K562 (cell line): Measurements from ENCODE around the gene FBXW2. TPM values are rescaled to one million over a fixed set of nuclear protein-coding genes. Genes with fewer than 3 reads are reported as not detected.

Source experiments
- ATAC-seq: fragments of 200-7000 bp; cut with Tn5 transposase; 3 replicates; pipeline ENCODE4 v1.9.1; 2020; ENCODE audit warnings: moderate library complexity
- BruUV-seq: library from RNA; stranded (reverse); fragments of 400-500 nt; replicated peaks from 2 replicates; lab custom pipeline; 2021; lab: Mats Ljungman, UMichigan
- CTCF ChIA-PET: fragments of 300-600 bp; formaldehyde crosslinking; extraction: SDS; loops from one replicate; lab custom pipeline; 2021; ENCODE audit warnings: low intra/inter-chr PET ratio; lab: Yijun Ruan, JAX
- POLR2A ChIA-PET: fragments of 300-600, 350-650 bp; sonication (Branson Sonifier 250); formaldehyde crosslinking; extraction: SDS; loops from one replicate; lab custom pipeline; 2021; ENCODE audit warnings: antibody characterized with exemption, inconsistent platforms; lab: Yijun Ruan, JAX
- DNase-seq, 4 experiments: peaks; one replicate each; pipeline versions ENCODE4 v3.0.0 to v3.0.0-alpha.2; 2011 to 2018; ENCODE audit warnings: low spot score in 3 of 4, mixed read lengths in 3 of 4; ENCODE audit errors: extremely low read depth in 1 of 4
- FAIRE-seq: peaks from 2 replicates; lab custom pipeline; 2011; peaks lifted over from hg19 to GRCh38; lab: Jason Lieb, UNC
- H2AFZ ChIP-seq: 2 replicates; pipeline ENCODE4 v1.6.0; 2011; ENCODE audit warnings: low read depth, low read length, control low read depth, inconsistent platforms
- H3K27ac ChIP-seq: fragments of 200-600 bp; 3 replicates; pipeline ENCODE4 v1.8.0; 2011; ENCODE audit warnings: low read depth, mild to moderate bottlenecking, control low read depth, inconsistent platforms, low read length, moderate library complexity, mixed read lengths; ENCODE audit errors: extremely low read depth
- H3K27me3 ChIP-seq, 2 experiments: fragments of 300-600 bp in 1 of 2; 2 replicates in 1 of 2; 3 replicates in 1 of 2; pipeline versions ENCODE4 v1.6.0 to v1.8.0; 2011; ENCODE audit warnings: inconsistent platforms in 2 of 2, low read length in 2 of 2, mild to moderate bottlenecking in 1 of 2, mixed read lengths in 1 of 2, moderate library complexity in 1 of 2; ENCODE audit not compliant: control insufficient read depth in 2 of 2, insufficient read depth in 2 of 2
- H3K36me3 ChIP-seq: fragments of 300-600 bp; 3 replicates; pipeline ENCODE4 v1.8.0; 2011; ENCODE audit warnings: mild to moderate bottlenecking, low read length, inconsistent platforms; ENCODE audit not compliant: control insufficient read depth, insufficient read depth
- H3K4me1 ChIP-seq, 2 experiments: fragments of 200-600 bp in 1 of 2; replicated peaks in 1 of 2; 2 replicates in 1 of 2; 3 replicates in 1 of 2; pipeline versions ENCODE4 v1.5.1 to v1.8.0; 2011; ENCODE audit warnings: inconsistent platforms in 2 of 2, low read length in 2 of 2, mild to moderate bottlenecking in 1 of 2, mixed read lengths in 1 of 2, moderate library complexity in 1 of 2; ENCODE audit not compliant: control insufficient read depth in 2 of 2, insufficient read depth in 2 of 2
- H3K4me2 ChIP-seq: 2 replicates; pipeline ENCODE4 v1.6.1; 2011; ENCODE audit warnings: low read length, control low read depth, inconsistent platforms, mixed read lengths; ENCODE audit not compliant: insufficient read depth
- H3K4me3 ChIP-seq: fragments of 200-600 bp; sonication (generic), shearing (Covaris generic); 2 replicates; pipeline ENCODE4 v1.5.1; 2016; ENCODE audit warnings: control low read depth, inconsistent platforms
- H3K79me2 ChIP-seq: fragments of 200-600 bp; 3 replicates; pipeline ENCODE4 v1.8.0; 2011; ENCODE audit warnings: low read length, inconsistent platforms; ENCODE audit not compliant: control insufficient read depth, insufficient read depth
- H3K9ac ChIP-seq, 2 experiments: 2 replicates each; pipeline versions ENCODE4 v1.6.0 to v1.6.1; 2011; ENCODE audit warnings: low read depth in 2 of 2, low read length in 2 of 2, control low read depth in 1 of 2, inconsistent platforms in 1 of 2, mild to moderate bottlenecking in 1 of 2, mixed read lengths in 1 of 2; ENCODE audit not compliant: insufficient read depth in 1 of 2
- H3K9me1 ChIP-seq: one replicate; pipeline ENCODE4 v1.6.0; 2011; ENCODE audit warnings: inconsistent platforms, mild to moderate bottlenecking, low read length, moderate library complexity; ENCODE audit not compliant: control insufficient read depth, insufficient read depth
- H3K9me3 ChIP-seq: replicated peaks from 2 replicates; pipeline ENCODE4 v1.5.1; 2011; ENCODE audit warnings: low read depth, low read length, inconsistent platforms; ENCODE audit not compliant: control insufficient read depth, insufficient read depth
- H4K20me1 ChIP-seq: replicated peaks from 2 replicates; pipeline ENCODE4 v1.6.1; 2011; ENCODE audit warnings: low read length, inconsistent platforms, mixed read lengths; ENCODE audit not compliant: control insufficient read depth, insufficient read depth
- ARHGAP35 ChIP-seq: fragments of 450-650 bp; IDR thresholded peaks from 2 replicates; pipeline ENCODE4 v1.6.1; 2018; ENCODE audit not compliant: partially characterized antibody
- ETV5 ChIP-seq: sonication (generic); formaldehyde crosslinking; IDR thresholded peaks from 2 replicates; pipeline ENCODE4 v1.4.0; 2020; ENCODE audit warnings: low read depth, mild to moderate bottlenecking, missing genetic modification reagents
- HNRNPL ChIP-seq: fragments of 200-400 bp; formaldehyde crosslinking; IDR thresholded peaks from 2 replicates; pipeline ENCODE4 v1.6.1; 2017; ENCODE audit warnings: low read depth, mild to moderate bottlenecking, low read length
- SPI1 ChIP-seq: IDR thresholded peaks from 2 replicates; pipeline ENCODE4 v1.6.1; 2011; ENCODE audit warnings: low read depth, low read length, control low read depth, borderline replicate concordance
- WGBS: fragments of 100-300 bp; shearing (Covaris generic); methylation state at CpG from one replicate; pipeline ENCODE4 v1.1.6; 2016; ENCODE audit warnings: low coverage, mixed read lengths; ENCODE audit not compliant: insufficient coverage; ENCODE audit errors: missing lambda C conversion rate; 5-methylcytosine and 5-hydroxymethylcytosine counted together
- in situ Hi-C: fragments of 300-500 bp; cut with MboI; formaldehyde crosslinking; loops from 4 replicates; pipeline ENCODE4 v1.15.0; 2018; ENCODE audit warnings: inconsistent platforms, mixed read lengths
- intact Hi-C: fragments of 100-400 bp; cut with micrococcal nuclease; formaldehyde crosslinking; loops from 2 replicates; pipeline ENCODE4 v1.14.2; 2022
- polyA plus RNA-seq, 8 experiments: library from polyadenylated mRNA; depleted of rRNA in 4 of 8; stranded (reverse) in 5 of 8; unstranded in 3 of 8; fragments of >200 nt; fragmentation: Nextera tagmentation in 2 of 8; fragmentation: Illumina TruSeq in 1 of 8; extraction: Ambion mirVana in 2 of 8; extraction: Trizol in 1 of 8; gene quantifications; 2 replicates each; pipeline versions ENCODE4 v1.2.1 to v1.2.3, GENCODE V29; 2011 to 2014; ENCODE audit warnings: inconsistent platforms in 1 of 8, missing spikeins in 1 of 8
- total RNA-seq, 7 experiments: library from RNA; depleted of rRNA in 6 of 7; stranded (reverse); fragments of >200 nt in 6 of 7; fragmentation: Illumina TruSeq in 2 of 7; extraction: Trizol in 2 of 7; gene quantifications; 2 replicates each; pipeline versions ENCODE4 v1.2.1 to v1.2.3, GENCODE V29; 2011 to 2021; ENCODE audit warnings: low replicate concordance in 1 of 7

Gene FBXW2
- total and polyA plus RNA-seq, 9 of the 15 experiments (the other 6 are each of a cell fraction or from before 2014, with no cell fraction given) = 2.5 to 57.8 (median 28.1) TPM

- TF ChIP-seq HNRNPL (0 out of 2 replicates have a peak, but pooled peaks have one; percentile 1), ETV5 (CRISPR knock-in tag) (no peak)
These were observed 2.1 kb downstream of the FBXW2 start (continued) for GRCh38 chr9:120791161-120791560.

GRCh38 chr9:120787933-120788332 lies 5.3 kb downstream of the FBXW2 start:
- CTCF ChIA-PET = no interaction called here
- Histone ChIP-seq H3K27me3 (no peaks in the 10 kb centered on the region), H3K79me2 (peaks cover 85% of the 10 kb centered on the region), H4K20me1 (no peaks in the 10 kb centered on the region), H3K4me1 (peaks cover 3 to 20% of the 10 kb centered on the region in 2 experiments; a peak in 3 of 5 replicates), H3K9me3 (no peaks in the 10 kb centered on the region), H3K4me2 (no peak overlapping the region; the same call in 1 of the 2 replicates), H3K9me1 (no peaks in the 10 kb centered on the region), H3K4me3 (no peak overlapping the region), H2AFZ (no peak overlapping the region), H3K9ac (0 out of 4 replicates have a peak overlapping the region, but pooled peaks of 1 of the 2 experiments have one; percentile 12), H3K27ac (0 out of 3 replicates have a peak overlapping the region, but pooled peaks have one; percentile 18), H3K36me3 (peaks cover 77% of the 10 kb centered on the region)
- in situ Hi-C loops (no loop called here), intact Hi-C loops (no loop called here)
- POLR2A ChIA-PET = interaction anchor here (0.9 to 2.1 kb wide), 2 partner anchors 10 to 55 kb away, joined by 3 to 10 read pairs; no protein-coding TSS in a partner anchor
- BruUV-seq = no TSS peak
- ATAC-seq (no peak), FAIRE-seq (no peak), DNase-seq (no peak)
- TF ChIP-seq SPI1 (peak; percentile 52; the same call in 1 of the 2 replicates), ARHGAP35 (no peak)
- 54% methylated on average over 4 of the region's 4 CpGs for WGBS
